KOPT-K1 (cell line): ENCODE results near the gene MAGEB6B.
"Not testable (repeated sequence)": the region's sequence is repeated elsewhere in the genome, so short reads cannot be mapped to it uniquely, and the experiment has no call there.

Experiments used
- H3K27ac ChIP-seq: fragments of 200-600 bp; sonication (generic); 2 replicates; pipeline ENCODE4 v1.5.1; 2016; ENCODE audit warnings: antibody characterized with exemption, mild to moderate bottlenecking, low read depth, low read length; ENCODE audit not compliant: poor library complexity, severe bottlenecking
- H3K36me3 ChIP-seq: fragments of 200-600 bp; sonication (generic); 2 replicates; pipeline ENCODE4 v1.5.1; 2017; ENCODE audit warnings: antibody characterized with exemption, mild to moderate bottlenecking, low read length, moderate library complexity; ENCODE audit not compliant: insufficient read depth
- H3K9me3 ChIP-seq: fragments of 200-600 bp; sonication (generic); 2 replicates; pipeline ENCODE4 v1.5.1; 2017; ENCODE audit warnings: antibody characterized with exemption, low read length, mild to moderate bottlenecking; ENCODE audit not compliant: insufficient read depth, poor library complexity, severe bottlenecking

Gene MAGEB6B, protein sequence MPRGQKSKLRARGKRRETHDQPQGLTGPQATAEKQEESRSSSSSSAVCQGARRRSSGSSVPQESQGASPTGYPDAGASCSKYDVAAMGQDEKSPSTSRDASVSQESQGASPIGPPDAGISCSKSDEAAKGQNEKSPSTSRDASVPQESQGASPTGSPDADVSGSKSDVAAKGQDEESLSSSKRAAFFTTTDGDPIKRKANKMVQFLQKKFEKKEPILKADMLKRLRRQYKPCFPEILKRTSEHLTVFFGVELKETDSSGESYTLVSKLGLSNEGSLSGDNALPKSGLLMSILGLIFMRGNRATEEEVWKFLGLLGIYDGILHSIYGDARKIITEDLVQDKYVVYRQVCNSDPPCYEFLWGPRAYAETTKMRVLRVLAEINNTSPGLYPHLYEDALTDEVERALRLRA

DNA sequence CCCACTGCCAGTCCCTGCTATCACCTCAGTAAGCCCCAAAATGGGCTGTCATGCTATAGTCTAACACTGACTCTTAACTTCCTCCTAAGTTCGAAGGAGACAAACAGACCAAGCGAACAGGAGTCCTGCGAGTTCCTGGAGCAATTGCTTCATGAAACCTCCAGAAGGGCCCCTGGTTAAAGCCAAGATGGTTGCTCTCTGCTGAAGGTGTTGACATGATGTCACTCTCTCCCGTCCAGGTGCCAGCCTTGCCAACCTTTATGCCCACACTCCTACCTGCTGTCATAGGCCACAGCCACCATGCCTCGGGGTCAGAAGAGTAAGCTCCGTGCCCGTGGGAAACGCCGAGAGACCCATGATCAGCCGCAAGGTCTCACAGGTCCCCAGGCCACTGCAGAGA, at the start of gene MAGEB6B:
Gene MAGEB6B (plus strand): TSS at position 301 of the 400 bp plus-strand sequence. CDS start 0 bp downstream, at position 301.
- Histone ChIP-seq H3K36me3 (no peaks in the 10 kb centered on the region), H3K27ac (no peak within 1 kb of the TSS), H3K9me3 (no peaks in the 10 kb centered on the region)

DNA sequence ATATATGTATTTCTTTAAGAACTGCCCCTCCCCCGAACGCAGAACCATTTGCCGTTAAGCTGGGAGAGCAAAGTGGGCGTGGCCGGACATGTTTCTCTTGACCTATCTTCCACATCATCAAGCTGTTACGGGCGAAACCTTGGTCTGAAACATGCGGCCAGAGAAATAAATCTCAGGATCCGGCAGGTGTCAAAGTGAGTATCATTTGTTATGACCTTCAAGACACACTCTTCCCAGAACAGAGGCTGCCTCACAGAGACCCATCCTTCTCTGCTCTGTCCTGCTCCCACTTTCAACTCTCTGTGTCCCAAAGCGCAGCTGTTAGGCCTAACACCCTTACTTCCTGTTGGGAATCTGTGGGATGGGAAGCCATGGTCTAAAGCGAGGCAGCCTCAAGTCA, 22.1 kb upstream of the MAGEB6B start, which contains the start of gene MAGEB18:
Gene MAGEB18 (plus strand): TSS at position 70 of the 400 bp plus-strand sequence. CDS start 643 bp downstream, outside the sequence.
- no peaks in the 10 kb centered on the region for H3K9me3 ChIP-seq
- no peak within 1 kb of the TSS for H3K27ac ChIP-seq
- H3K36me3 ChIP-seq, result no peaks in the 10 kb centered on the region

DNA sequence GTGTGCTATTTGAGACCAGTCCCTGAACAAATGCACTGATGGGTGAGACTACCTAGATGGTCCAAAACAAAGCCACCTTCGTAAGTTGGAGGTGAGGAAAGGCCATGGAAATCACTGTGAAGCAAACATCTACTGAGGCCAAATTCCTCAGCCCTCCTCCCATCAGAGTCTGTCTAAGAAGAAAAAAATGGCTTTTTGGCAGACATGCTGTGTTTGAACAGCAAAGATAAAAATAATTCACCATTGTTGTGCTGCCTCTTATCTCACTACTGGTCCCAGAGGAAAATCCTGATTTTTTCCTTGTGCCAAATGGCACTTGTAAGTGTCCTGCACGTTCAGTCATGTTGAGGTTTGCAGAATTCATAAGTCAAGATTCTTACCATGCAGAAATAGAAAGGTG, 14.4 kb upstream of the MAGEB6B start:
- H3K27ac ChIP-seq, result no peak overlapping the region
- H3K36me3 ChIP-seq, result no peaks in the 10 kb centered on the region
- no peaks in the 10 kb centered on the region for H3K9me3 ChIP-seq

DNA sequence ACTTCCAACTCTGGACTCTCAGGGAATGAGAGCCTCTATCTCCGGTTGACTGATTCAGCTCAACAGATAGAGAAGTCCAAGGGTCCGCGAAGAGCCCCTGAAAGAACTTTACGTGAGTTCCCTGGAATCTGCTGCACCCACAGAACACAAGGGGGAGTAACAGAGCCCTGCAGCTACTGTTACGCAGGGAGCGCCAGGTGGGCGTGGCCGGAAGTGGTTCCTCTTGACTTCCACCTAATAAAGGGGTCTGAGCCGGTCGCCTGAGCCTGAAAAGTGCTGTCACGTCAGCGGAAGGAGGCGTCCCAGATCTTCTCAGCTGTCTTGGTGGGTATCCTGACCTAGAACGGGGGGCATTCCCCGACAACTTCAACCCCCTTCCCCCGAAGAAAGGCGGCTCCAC, 31.8 kb downstream of the MAGEB6B start, which contains the start of gene MAGEB6:
Gene MAGEB6 (plus strand): TSS at position 237 of the 400 bp plus-strand sequence. CDS start 1,407 bp downstream, outside the sequence.
- no peaks in the 10 kb centered on the region for H3K36me3 ChIP-seq
- no peaks in the 10 kb centered on the region for H3K9me3 ChIP-seq
- H3K27ac ChIP-seq, result no peak within 1 kb of the TSS

DNA sequence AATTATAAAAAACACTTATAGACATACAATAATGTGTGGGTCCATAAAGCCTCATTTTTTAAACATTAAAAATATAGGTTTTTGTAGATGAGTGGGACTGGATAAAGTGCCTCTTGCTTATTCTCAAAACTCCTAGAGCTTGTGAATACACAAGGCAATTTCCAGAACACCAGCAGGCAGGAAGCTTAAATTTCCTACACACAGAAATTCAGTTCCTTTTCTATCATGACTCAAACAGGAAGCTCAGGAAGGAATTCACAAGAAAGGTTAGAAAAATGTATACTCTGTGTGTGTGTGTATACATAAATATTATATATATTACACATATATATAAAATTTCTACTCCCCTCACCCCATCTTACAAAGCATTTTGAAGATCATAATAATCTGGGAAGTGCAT, 43.2 kb downstream of the MAGEB6B start:
- Histone ChIP-seq H3K27ac (no peak overlapping the region), H3K9me3 (no peaks in the 10 kb centered on the region)

DNA sequence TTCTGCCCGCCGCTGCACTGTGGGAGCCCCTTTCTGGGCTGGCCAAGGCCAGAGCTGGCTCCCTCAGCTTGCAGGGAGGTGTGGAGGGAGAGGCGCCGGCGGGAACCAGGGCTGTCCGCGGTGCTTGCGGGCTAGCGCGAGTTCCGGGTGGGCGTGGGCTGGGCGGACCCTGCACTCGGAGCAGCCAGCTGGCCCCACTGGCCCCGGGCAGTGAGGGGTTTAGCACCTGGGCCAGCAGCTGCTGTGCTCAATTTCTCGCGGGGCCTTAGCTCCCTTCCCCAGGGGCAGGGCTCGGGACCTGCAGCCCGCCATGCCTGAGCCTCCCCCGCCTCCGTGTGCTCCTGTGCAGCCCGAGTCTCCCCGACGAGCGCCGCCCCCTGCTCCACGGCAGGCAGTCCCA, 44.3 kb downstream of the MAGEB6B start:
- H3K27ac ChIP-seq, H3K9me3 ChIP-seq, H3K36me3 ChIP-seq: not testable (repeated sequence)

More for the DNA sequence above, 43.2 kb downstream of the MAGEB6B start:
- no peaks in the 10 kb centered on the region for H3K36me3 ChIP-seq

DNA sequence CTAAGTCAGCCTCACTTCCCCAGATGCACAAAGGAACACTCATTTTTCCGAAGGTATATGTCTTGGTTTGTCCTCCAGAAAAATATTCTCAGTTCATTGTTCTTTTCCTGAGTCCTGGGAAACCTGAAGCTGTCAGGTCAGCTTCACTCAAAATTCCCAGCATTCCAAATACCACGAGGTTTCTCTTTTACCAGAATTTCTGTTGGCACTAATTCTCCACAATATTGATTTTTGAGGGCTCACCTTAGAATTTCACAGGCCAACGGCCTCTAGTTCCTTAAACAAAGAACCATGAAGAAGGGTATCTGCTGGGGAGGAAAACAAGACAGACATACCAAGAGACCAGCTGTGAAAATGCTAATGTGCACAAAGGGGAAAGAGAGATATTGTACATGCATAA, 47.6 kb downstream of the MAGEB6B start:
- H3K9me3 ChIP-seq, result no peaks in the 10 kb centered on the region
- no peak overlapping the region for H3K27ac ChIP-seq
- H3K36me3 ChIP-seq, result no peaks in the 10 kb centered on the region
